Measurements from ENCODE around the gene CD2BP2. TPM values are rescaled to one million over a fixed set of nuclear protein-coding genes. Genes with fewer than 3 reads are reported as not detected.
"Not testable (repeated sequence)": the region's sequence is repeated elsewhere in the genome, so short reads cannot be mapped to it uniquely, and the experiment has no call there.

CD2BP2 gene
- total RNA-seq, 1 donor from 2014 or later: 29.8 TPM

GRCh38 chr16:30342751-30343490 is 12.2 kb downstream of the CD2BP2 start:
- DNase-seq: no peak

- DNase-seq: not testable (repeated sequence)
Measured at GRCh38 chr16:30341971-30342370, 13.1 kb downstream of the CD2BP2 start.

DNA sequence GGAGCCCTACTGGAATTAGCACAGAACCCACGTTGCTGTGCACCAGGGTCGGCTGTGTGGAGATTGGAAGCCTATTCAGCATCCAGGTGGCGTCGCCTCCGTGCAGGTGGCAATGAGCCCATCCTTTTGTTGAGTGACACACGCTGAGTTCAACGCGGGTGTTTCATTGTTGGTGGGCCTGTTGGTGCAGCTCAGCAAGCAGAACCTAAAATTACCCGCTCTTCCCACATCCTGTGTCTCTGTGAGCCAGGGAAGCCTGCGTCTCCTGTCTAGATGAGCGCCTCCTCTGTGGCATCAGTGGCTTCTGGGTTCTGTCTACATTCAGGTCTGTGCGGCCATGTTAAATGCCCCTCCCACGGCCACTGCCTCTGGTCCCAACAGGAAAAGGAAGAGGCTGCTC is 14.5 kb downstream of the CD2BP2 start:
- DNase-seq: no peak

- not testable (repeated sequence) for DNase-seq
Measured at GRCh38 chr16:30338715-30339114, 16.4 kb downstream of the CD2BP2 start.

- not testable (repeated sequence) for DNase-seq
Measured at GRCh38 chr16:30337964-30338357, 17.1 kb downstream of the CD2BP2 start.

DNA sequence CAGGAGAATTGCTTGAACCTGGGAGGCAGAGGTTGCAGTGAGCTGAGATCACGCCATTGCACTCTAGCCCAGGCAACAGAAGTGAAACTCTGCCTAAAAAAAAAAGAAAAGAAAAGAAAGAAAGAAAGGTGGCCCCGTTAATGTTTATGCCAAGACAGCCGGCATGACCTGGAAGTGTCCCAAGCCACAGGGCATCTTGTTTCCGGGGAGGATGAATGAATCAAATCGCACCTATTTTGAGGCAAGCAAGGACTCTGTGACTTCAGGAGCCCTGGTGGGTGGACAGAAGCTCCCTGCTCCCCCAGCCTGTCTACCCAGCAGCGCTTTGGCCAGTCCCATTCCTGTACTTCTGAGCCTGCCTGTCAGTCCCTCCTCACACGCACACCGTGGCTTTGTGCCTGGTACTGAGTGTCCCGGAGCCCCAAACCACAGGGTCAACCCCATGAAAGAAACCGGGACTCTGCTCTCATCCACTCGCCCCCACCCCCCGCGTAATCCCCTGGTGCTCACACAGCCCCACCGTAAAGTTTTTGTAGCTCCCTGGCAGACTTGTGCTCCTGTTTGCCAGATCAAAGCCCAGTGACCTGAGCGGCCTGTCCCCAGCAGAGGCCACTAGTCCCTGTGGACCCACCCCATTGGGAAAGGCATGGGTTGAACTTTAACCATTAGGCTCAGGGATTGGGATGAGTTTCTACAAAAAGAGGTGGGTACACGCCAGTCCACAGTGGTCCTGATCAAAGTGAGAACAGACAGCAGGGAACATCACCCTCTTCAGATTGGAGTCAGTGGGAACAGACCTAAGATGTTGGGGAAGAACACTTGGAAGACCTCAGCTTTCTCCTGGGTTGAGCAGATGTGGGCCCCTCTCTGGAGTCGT is 19.3 kb downstream of the CD2BP2 start:
- no peak for DNase-seq

DNA sequence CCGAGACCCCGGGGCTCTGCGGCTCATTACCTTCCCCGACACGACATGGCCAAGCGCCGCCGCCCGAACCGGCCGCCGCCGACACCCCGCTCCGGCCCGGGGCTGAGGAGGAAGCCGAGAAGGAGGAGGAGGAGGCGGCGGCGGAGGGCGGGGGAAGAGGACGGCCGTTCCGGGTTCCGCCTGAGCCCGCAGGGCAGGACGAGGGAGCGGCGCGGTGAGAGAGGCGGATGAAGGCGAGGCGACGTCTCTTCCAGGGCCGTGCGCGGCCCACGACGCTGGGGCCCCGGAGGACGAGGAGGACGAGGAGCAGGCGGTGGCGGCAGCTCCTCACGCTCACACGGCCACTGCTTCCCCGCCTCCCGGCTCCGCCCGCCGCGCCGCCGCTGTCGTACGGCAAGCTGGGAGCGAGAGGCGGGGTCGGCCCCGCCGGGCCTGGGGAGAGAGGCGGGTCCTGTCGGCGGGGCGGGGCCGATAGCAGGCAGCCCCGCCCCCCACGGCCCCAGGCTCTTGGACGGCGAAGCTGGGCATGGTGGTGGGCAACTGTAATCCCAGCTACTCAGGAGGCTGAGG is 20.0 kb downstream of the CD2BP2 start:
- peak; percentile 85 for DNase-seq

DNA sequence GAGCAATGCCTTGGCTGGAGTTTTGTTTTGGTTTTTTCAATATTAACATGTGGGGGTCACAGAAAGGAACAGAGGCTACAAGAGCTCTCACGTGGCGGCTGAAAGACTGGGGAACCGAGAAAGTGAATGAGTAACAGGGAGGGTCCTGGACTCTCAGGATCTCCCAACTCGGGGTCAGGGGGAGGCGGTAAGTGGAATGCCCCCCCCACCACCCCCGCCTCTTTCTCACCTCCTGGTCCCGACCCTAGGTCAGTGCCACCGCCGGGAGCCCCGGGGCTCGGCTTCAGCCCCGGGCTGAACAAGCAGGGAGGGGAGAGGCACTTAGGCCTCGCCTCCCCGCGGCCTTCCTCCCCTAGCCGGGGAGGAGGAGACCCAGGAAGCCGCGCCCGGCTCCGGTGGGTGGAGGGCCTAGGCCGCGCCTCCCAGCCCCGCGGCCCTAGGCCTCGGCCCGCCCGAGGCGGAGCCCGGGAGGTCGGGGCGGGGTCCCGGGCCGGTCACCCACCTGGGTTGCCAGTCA is 20.6 kb downstream of the CD2BP2 start:
- DNase-seq: peak; percentile 86

GRCh38 chr16:30324220-30324619 is 30.9 kb downstream of the CD2BP2 start:
- DNase-seq: not testable (repeated sequence)

GRCh38 chr16:30318647-30319046 is 36.5 kb downstream of the CD2BP2 start:
- DNase-seq: not testable (repeated sequence)

DNA sequence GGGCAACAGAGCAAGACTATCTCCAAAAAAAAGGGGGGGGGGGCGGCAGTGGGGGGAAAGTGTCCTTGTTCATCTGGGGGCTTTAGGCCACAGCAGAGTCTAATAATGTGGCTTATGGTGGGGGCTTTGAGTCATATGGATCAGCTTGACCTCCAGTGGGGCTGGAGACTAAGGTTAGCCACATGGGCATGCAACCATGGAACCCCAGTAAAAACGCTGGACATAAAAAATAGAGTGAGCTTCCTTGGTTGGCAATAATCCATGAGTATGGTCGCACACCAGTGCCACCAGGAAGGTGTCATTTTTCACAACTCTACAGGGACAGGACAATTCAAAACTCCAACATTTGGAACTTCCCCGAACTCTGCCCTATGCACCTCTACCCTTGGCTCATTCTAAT is 44.2 kb downstream of the CD2BP2 start:
- DNase-seq: not testable (repeated sequence)

GRCh38 chr16:30309255-30309654 is 45.9 kb downstream of the CD2BP2 start:
- not testable (repeated sequence) for DNase-seq

Other genes starting within 250 kb of the CD2BP2 start
- gene GDPD3, start 241.8 kb downstream of the CD2BP2 start, total RNA-seq: 3.3 TPM
- gene MAPK3, start 232.1 kb downstream of the CD2BP2 start, total RNA-seq: 18.0 TPM
- gene CORO1A, start 171.7 kb downstream of the CD2BP2 start, total RNA-seq: 14.8 TPM
- gene BOLA2B, start 161.6 kb downstream of the CD2BP2 start, total RNA-seq: 40.7 TPM
- gene SLX1A, start 161.4 kb downstream of the CD2BP2 start, total RNA-seq: 13.7 TPM
- 5.8 TPM for gene SULT1A3, start 156.1 kb downstream of the CD2BP2 start, total RNA-seq
- gene NPIPB13, start 106.8 kb downstream of the CD2BP2 start, total RNA-seq: 2.4 TPM
- gene TBC1D10B, start 15.2 kb upstream of the CD2BP2 start, total RNA-seq: 40.0 TPM
- gene MYL11, start 19.5 kb upstream of the CD2BP2 start, total RNA-seq: 9,092 TPM
- gene SEPTIN1, start 27.3 kb upstream of the CD2BP2 start, total RNA-seq: not detected
- gene ZNF48, start 40.1 kb upstream of the CD2BP2 start, total RNA-seq: 6.4 TPM
- 12.1 TPM for gene ZNF771, start 52.3 kb upstream of the CD2BP2 start, total RNA-seq
- gene DCTPP1, start 74.7 kb upstream of the CD2BP2 start, total RNA-seq: 22.8 TPM
- 16.4 TPM for gene SEPHS2, start 90.6 kb upstream of the CD2BP2 start, total RNA-seq
- gene ITGAL, start 117.4 kb upstream of the CD2BP2 start, total RNA-seq: 3.7 TPM
- gene ZNF768, start 171.3 kb upstream of the CD2BP2 start, total RNA-seq: 25.6 TPM
- gene ZNF747, start 179.6 kb upstream of the CD2BP2 start, total RNA-seq: 14.7 TPM
- 8.0 TPM for gene ZNF764, start 203.1 kb upstream of the CD2BP2 start, total RNA-seq
- gene ZNF688, start 216.4 kb upstream of the CD2BP2 start, total RNA-seq: 4.5 TPM
- 12.1 TPM for gene ZNF785, start 230.4 kb upstream of the CD2BP2 start, total RNA-seq